Mesothelial cell of epicardium (in vitro differentiated cells): ENCODE results near the gene AP3B1. TPM values are rescaled to one million over a fixed set of nuclear protein-coding genes. Genes with fewer than 3 reads are reported as not detected.

ENCODE experiments used
- DNase-seq, 2 experiments: peaks; one replicate each; pipeline ENCODE4 v3.0.0; 2021; ENCODE audit warnings: low spot score in 2 of 2; ENCODE audit not compliant: unreplicated experiment in 2 of 2
- H3K27ac Mint-ChIP-seq: 2 replicates; pipeline ENCODE4 v1.8.0; 2021; ENCODE audit warnings: mixed read lengths
- H3K27me3 Mint-ChIP-seq: 2 replicates; pipeline ENCODE4 v1.8.0; 2021; ENCODE audit warnings: low read depth, mixed read lengths
- H3K36me3 Mint-ChIP-seq: 2 replicates; pipeline ENCODE4 v1.8.0; 2021; ENCODE audit warnings: mixed read lengths
- H3K4me1 Mint-ChIP-seq: 2 replicates; pipeline ENCODE4 v1.8.0; 2021; ENCODE audit warnings: mixed read lengths
- H3K4me3 Mint-ChIP-seq: 2 replicates; pipeline ENCODE4 v1.8.0; 2021; ENCODE audit warnings: mild to moderate bottlenecking, moderate library complexity, mixed read lengths
- H3K9me3 Mint-ChIP-seq: 2 replicates; pipeline ENCODE4 v1.8.0; 2021; ENCODE audit warnings: mixed read lengths
- total RNA-seq: library from RNA; stranded (reverse); gene quantifications from 3 replicates; pipeline ENCODE4 v1.2.1, GENCODE V29; 2021
- TF ChIP-seq, protein P1 (sequence below): fragments of 200-600 bp; sonication (generic); IDR thresholded peaks from one replicate; pipeline ENCODE4 v1.5.0; 2021; ENCODE audit warnings: antibody characterized with exemption; ENCODE audit not compliant: unreplicated experiment

Gene AP3B1
- total RNA-seq, 1 donor from 2014 or later, result 50.6 TPM

DNA sequence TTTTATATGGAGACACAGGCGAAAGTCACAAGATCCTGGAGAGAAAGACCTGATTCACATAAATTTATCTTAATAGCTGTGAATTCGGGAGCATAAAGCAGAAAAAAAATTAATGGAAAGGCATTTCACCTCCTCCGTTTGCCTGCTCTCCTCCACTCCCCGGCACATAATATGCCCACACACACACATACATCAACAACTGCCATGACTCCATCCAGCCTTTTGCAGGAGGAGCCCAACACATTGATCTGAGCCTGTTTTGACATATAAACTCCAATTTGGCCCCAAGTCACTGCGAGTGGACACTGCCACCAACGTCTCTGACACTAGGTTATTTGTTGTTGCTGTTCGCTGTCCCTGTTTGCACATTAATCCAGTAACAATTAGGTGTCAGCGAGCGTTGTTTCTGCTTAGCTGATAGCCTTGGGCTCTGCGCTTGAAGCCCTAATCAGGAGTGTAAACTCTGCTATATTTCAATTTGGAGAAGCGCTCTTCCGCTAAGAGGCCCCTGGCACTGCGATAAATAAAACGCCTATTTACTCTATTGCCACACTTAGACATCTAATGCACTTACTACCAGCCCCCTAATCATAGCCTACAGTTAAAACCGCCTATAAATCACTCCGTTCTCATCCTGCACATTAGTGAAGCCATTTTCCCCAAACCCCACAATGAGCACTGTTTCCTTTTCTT is 322.6 kb downstream of the AP3B1 start:
- Mint-ChIP-seq H3K4me3 (peak overlapping the region; percentile 39), H3K27ac (no peak overlapping the region), H3K4me1 (peaks cover 14% of the 10 kb centered on the region), H3K36me3 (no peaks in the 10 kb centered on the region), H3K27me3 (peaks cover 89% of the 10 kb centered on the region), H3K9me3 (peaks cover 4% of the 10 kb centered on the region)
- TF ChIP-seq, protein P1, sequence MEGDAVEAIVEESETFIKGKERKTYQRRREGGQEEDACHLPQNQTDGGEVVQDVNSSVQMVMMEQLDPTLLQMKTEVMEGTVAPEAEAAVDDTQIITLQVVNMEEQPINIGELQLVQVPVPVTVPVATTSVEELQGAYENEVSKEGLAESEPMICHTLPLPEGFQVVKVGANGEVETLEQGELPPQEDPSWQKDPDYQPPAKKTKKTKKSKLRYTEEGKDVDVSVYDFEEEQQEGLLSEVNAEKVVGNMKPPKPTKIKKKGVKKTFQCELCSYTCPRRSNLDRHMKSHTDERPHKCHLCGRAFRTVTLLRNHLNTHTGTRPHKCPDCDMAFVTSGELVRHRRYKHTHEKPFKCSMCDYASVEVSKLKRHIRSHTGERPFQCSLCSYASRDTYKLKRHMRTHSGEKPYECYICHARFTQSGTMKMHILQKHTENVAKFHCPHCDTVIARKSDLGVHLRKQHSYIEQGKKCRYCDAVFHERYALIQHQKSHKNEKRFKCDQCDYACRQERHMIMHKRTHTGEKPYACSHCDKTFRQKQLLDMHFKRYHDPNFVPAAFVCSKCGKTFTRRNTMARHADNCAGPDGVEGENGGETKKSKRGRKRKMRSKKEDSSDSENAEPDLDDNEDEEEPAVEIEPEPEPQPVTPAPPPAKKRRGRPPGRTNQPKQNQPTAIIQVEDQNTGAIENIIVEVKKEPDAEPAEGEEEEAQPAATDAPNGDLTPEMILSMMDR, result no peak
- DNase-seq, result no peak

DNA sequence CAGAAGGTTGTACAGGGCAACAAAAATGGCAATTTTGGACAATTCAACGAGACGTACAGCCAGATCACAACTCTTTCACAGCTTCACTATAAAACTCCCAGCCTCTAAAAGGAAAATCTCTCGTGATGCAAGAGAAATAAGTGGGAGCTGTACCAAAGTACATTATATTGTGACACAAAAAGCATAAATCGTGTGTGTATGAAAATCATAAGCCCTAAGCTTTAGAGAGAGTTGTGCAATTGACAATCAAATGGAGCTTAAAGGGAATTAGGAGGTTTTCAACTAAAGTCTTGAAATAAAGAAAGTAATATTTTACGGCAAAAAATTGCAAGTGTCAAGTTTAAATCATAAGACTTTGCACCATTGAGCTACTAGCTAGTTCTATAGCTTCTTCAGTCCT is 323.6 kb downstream of the AP3B1 start:
- no peak overlapping the region for H3K4me3 Mint-ChIP-seq
- peaks cover 14% of the 10 kb centered on the region for H3K4me1 Mint-ChIP-seq
- DNase-seq, result no peak
- no peaks in the 10 kb centered on the region for H3K36me3 Mint-ChIP-seq
- TF ChIP-seq, protein P1, result no peak
- H3K9me3 Mint-ChIP-seq, result peaks cover 4% of the 10 kb centered on the region
- H3K27ac Mint-ChIP-seq, result no peak overlapping the region
- peaks cover 89% of the 10 kb centered on the region for H3K27me3 Mint-ChIP-seq

- Mint-ChIP-seq H3K27me3 (peaks cover 89% of the 10 kb centered on the region), H3K4me1 (peaks cover 3% of the 10 kb centered on the region), H3K4me3 (no peak overlapping the region), H3K27ac (no peak overlapping the region), H3K9me3 (no peaks in the 10 kb centered on the region), H3K36me3 (no peaks in the 10 kb centered on the region)
- TF ChIP-seq, protein P1, result no peak
- no peak for DNase-seq
Observed at GRCh38 chr5:77963795-77964194, 330.7 kb downstream of the AP3B1 start.

DNA sequence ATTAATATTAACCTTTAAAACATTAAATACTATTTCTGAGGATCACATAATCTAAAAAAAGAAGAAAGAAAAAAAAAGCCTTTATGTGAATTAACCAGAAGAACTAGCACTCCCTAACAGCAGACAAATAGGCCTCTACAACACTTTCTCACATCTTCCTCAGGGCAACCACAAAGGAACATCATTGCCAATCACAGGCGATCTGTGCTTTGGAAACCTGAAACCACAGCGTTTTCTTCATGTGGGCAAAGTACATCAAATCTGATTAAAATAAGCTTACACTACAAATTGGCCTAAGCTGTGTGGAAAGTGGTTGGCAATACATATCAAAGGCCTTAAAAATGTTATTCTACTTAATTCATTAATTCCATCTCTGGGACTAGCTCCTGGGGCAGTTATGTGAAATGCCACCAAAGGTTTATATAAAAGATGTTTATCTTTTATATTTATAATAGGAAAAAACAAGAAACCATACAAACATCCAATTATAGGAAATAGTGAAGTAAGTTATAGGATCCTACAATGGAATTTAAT is 333.6 kb downstream of the AP3B1 start:
- TF ChIP-seq, protein P1, result no peak
- Mint-ChIP-seq H3K27me3 (peaks cover 93% of the 10 kb centered on the region), H3K4me3 (no peak overlapping the region), H3K9me3 (no peaks in the 10 kb centered on the region), H3K4me1 (peaks cover 13% of the 10 kb centered on the region), H3K27ac (no peak overlapping the region), H3K36me3 (no peaks in the 10 kb centered on the region)
- no peak for DNase-seq

DNA sequence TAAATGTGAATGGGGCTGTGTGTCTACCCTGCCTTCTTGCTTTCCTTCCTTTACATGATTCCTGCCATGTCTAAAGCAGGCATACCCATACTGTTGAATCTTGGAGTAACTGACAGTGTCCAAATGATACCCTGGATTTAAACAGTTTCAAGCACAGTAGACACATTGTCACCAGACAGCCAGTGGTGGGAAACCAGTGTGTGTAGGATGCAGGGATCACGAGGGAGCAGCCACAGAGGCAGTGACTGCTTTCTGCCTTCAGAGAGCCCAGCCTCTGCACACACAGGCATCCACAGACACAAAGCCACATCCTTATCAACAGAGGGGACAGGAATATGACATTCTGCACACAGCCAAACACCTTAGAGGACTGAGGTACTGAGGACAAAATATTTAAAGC is 334.2 kb downstream of the AP3B1 start:
- TF ChIP-seq, protein P1, result no peak
- Mint-ChIP-seq H3K4me1 (peaks cover 13% of the 10 kb centered on the region), H3K9me3 (peaks cover 6% of the 10 kb centered on the region), H3K27ac (no peak overlapping the region), H3K27me3 (peaks cover 93% of the 10 kb centered on the region), H3K4me3 (no peak overlapping the region), H3K36me3 (no peaks in the 10 kb centered on the region)
- DNase-seq, result no peak
